Neural cell (in vitro differentiated cells): Measurements from ENCODE around the gene DNAH1.

Experiments
- EP300 ChIP-seq: fragments of 450-650 bp; conservative IDR thresholded peaks from 2 replicates; pipeline ENCODE4 v1.6.1; 2014; ENCODE audit warnings: antibody characterized with exemption, mild to moderate bottlenecking, moderate library complexity; ENCODE audit not compliant: poor library complexity, severe bottlenecking
- EZH2 ChIP-seq: fragments of 200-600, 300-800 bp; shearing (Covaris generic), sonication (generic); IDR thresholded peaks from 2 replicates; pipeline ENCODE4 v1.6.1; 2014; ENCODE audit warnings: antibody characterized with exemption, low read length, borderline replicate concordance, mild to moderate bottlenecking; ENCODE audit not compliant: insufficient read depth, poor library complexity, severe bottlenecking
- POLR2AphosphoS5 ChIP-seq: IDR thresholded peaks from 2 replicates; pipeline ENCODE4 v1.6.1; 2012
- RAD21 ChIP-seq: fragments of 450-650 bp; conservative IDR thresholded peaks from 2 replicates; pipeline ENCODE4 v1.6.1; 2014; ENCODE audit warnings: antibody characterized with exemption, mild to moderate bottlenecking, moderate library complexity
- TF ChIP-seq, protein P1 (sequence below): fragments of 450-650 bp; IDR thresholded peaks from 2 replicates; pipeline ENCODE4 v1.5.1; 2014; ENCODE audit warnings: antibody characterized with exemption, mild to moderate bottlenecking, moderate library complexity; ENCODE audit not compliant: poor library complexity, severe bottlenecking

DNA sequence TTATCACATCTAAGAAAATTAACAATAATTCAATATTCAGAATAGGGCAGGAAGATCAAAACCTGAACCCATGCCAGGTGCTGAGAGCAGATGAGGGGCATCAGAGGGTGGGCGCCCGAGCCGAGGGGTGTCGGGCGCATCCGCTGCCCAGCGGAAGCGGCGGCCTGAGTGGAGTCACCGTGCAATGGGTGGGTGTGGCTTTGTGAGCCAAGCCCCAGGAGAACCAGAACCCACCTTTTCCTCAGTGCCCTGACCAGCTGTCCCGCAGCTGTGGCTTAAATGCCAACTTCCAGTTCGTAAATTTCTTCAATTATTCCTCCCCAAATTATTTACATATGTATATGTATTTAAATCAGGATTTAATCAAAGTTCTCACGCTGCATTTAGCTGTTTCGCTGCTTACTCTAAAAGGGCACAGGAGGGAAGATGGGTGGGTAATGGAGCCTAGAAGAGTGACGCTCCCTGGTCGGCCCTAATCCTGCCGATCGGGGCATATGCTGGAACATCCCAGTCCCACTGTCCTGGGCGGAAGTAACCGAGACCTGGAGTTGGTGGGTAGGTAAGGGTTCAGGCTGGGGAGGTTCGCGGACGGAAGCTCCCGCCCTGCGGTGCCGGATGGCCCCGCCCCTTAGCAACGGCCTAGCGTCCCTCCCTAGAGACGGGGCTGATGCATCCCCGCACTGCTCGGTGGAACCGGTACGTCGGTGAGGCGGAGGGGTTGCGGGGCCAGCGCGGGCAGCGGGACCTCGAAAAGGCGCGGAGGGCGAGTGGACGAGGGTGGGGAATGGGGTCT, 1.3 kb downstream of the DNAH1 start:
- TF ChIP-seq, protein P1, sequence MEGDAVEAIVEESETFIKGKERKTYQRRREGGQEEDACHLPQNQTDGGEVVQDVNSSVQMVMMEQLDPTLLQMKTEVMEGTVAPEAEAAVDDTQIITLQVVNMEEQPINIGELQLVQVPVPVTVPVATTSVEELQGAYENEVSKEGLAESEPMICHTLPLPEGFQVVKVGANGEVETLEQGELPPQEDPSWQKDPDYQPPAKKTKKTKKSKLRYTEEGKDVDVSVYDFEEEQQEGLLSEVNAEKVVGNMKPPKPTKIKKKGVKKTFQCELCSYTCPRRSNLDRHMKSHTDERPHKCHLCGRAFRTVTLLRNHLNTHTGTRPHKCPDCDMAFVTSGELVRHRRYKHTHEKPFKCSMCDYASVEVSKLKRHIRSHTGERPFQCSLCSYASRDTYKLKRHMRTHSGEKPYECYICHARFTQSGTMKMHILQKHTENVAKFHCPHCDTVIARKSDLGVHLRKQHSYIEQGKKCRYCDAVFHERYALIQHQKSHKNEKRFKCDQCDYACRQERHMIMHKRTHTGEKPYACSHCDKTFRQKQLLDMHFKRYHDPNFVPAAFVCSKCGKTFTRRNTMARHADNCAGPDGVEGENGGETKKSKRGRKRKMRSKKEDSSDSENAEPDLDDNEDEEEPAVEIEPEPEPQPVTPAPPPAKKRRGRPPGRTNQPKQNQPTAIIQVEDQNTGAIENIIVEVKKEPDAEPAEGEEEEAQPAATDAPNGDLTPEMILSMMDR: no peak
- no peak for TF ChIP-seq RAD21
- TF ChIP-seq EZH2: no peak
- TF ChIP-seq POLR2AphosphoS5: no peak
- no peak for TF ChIP-seq EP300
